BLaER1 (cell line): ENCODE results near the gene ZNF106.

Source experiments
- H3K27ac ChIP-seq: shearing (Covaris generic); formaldehyde crosslinking; 2 replicates; pipeline ENCODE4 v1.8.1; 2022
- H3K27me3 ChIP-seq: shearing (Covaris generic); formaldehyde crosslinking; 2 replicates; pipeline ENCODE4 v1.8.1; 2022
- H3K36me3 ChIP-seq: shearing (Covaris generic); formaldehyde crosslinking; 2 replicates; pipeline ENCODE4 v1.8.1; 2022
- H3K4me1 ChIP-seq: shearing (Covaris generic); formaldehyde crosslinking; 2 replicates; pipeline ENCODE4 v1.8.1; 2022
- H3K4me2 ChIP-seq: shearing (Covaris generic); formaldehyde crosslinking; 2 replicates; pipeline ENCODE4 v1.8.1; 2022
- H3K4me3 ChIP-seq: shearing (Covaris generic); formaldehyde crosslinking; 2 replicates; pipeline ENCODE4 v1.8.1; 2022
- H3K9ac ChIP-seq: shearing (Covaris generic); formaldehyde crosslinking; 2 replicates; pipeline ENCODE4 v1.8.1; 2022
- H3K9me3 ChIP-seq: shearing (Covaris generic); formaldehyde crosslinking; 2 replicates; pipeline ENCODE4 v1.8.1; 2022
- H4K20me1 ChIP-seq: shearing (Covaris generic); formaldehyde crosslinking; 2 replicates; pipeline ENCODE4 v1.8.1; 2022
- Cebpa-rat ChIP-seq: shearing (Covaris generic); IDR thresholded peaks from 2 replicates; pipeline ENCODE4 v1.8.1; 2022

Gene ZNF106

GRCh38 chr15:42490671-42491538, at the start of gene ZNF106:
Gene ZNF106, minus strand, starts transcription at chr15:42491141. Its CDS starts 18,852 bp downstream, at chr15:42472289.
- Histone ChIP-seq H3K9me3 (no peaks in the 10 kb centered on the region), H3K27ac (peak within 1 kb of the TSS; percentile 95), H3K27me3 (no peaks in the 10 kb centered on the region), H3K4me1 (peaks cover 51% of the 10 kb centered on the region), H3K4me2 (peak within 1 kb of the TSS; percentile 79), H3K9ac (peak within 1 kb of the TSS; percentile 91), H3K4me3 (peak within 1 kb of the TSS; percentile 88), H4K20me1 (no peaks in the 10 kb centered on the region), H3K36me3 (peaks cover 11% of the 10 kb centered on the region; the same call in 1 of the 2 replicates)
- no peak for TF ChIP-seq Cebpa-rat

GRCh38 chr15:42533246-42533645, 42.3 kb upstream of the ZNF106 start:
- H3K9me3 ChIP-seq, result no peaks in the 10 kb centered on the region
- H3K4me2 ChIP-seq, result no peak overlapping the region
- H3K27ac ChIP-seq, result no peak overlapping the region
- no peak overlapping the region for H3K4me3 ChIP-seq
- no peaks in the 10 kb centered on the region for H3K27me3 ChIP-seq
- H3K36me3 ChIP-seq, result peaks cover 89% of the 10 kb centered on the region
- TF ChIP-seq Cebpa-rat, result no peak
- H3K4me1 ChIP-seq, result no peaks in the 10 kb centered on the region
- H3K9ac ChIP-seq, result no peak overlapping the region
- no peaks in the 10 kb centered on the region for H4K20me1 ChIP-seq

- H4K20me1 ChIP-seq, result no peaks in the 10 kb centered on the region
- no peaks in the 10 kb centered on the region for H3K9me3 ChIP-seq
- no peaks in the 10 kb centered on the region for H3K4me1 ChIP-seq
- H3K36me3 ChIP-seq, result peaks cover 75% of the 10 kb centered on the region
- no peak overlapping the region for H3K4me2 ChIP-seq
- TF ChIP-seq Cebpa-rat, result no peak
- no peak overlapping the region for H3K9ac ChIP-seq
- no peak overlapping the region for H3K27ac ChIP-seq
- H3K4me3 ChIP-seq, result no peak overlapping the region
- no peaks in the 10 kb centered on the region for H3K27me3 ChIP-seq
Measured at GRCh38 chr15:42528970-42529369, 38.0 kb upstream of the ZNF106 start.

- Histone ChIP-seq H3K9ac (no peak overlapping the region), H3K27me3 (no peaks in the 10 kb centered on the region), H3K9me3 (no peaks in the 10 kb centered on the region), H3K4me2 (no peak overlapping the region), H3K4me3 (no peak overlapping the region), H3K4me1 (no peaks in the 10 kb centered on the region), H3K36me3 (peaks cover 75% of the 10 kb centered on the region), H3K27ac (no peak overlapping the region), H4K20me1 (no peaks in the 10 kb centered on the region)
- TF ChIP-seq Cebpa-rat, result no peak
Measured at GRCh38 chr15:42523331-42523730, 32.4 kb upstream of the ZNF106 start.

GRCh38 chr15:42511007-42511391, 20.1 kb upstream of the ZNF106 start:
- TF ChIP-seq Cebpa-rat, result no peak
- no peaks in the 10 kb centered on the region for H3K4me1 ChIP-seq
- H4K20me1 ChIP-seq, result peaks cover 23% of the 10 kb centered on the region; the same call in 1 of the 2 replicates
- peaks cover 55% of the 10 kb centered on the region for H3K36me3 ChIP-seq
- no peak overlapping the region for H3K4me3 ChIP-seq
- H3K27ac ChIP-seq, result no peak overlapping the region
- no peak overlapping the region for H3K9ac ChIP-seq
- H3K4me2 ChIP-seq, result no peak overlapping the region
- no peaks in the 10 kb centered on the region for H3K27me3 ChIP-seq
- H3K9me3 ChIP-seq, result no peaks in the 10 kb centered on the region

GRCh38 chr15:42510258-42511006, 19.5 kb upstream of the ZNF106 start:
- H4K20me1 ChIP-seq, result peaks cover 23% of the 10 kb centered on the region; the same call in 1 of the 2 replicates
- no peaks in the 10 kb centered on the region for H3K27me3 ChIP-seq
- H3K9me3 ChIP-seq, result no peaks in the 10 kb centered on the region
- no peak for TF ChIP-seq Cebpa-rat
- no peaks in the 10 kb centered on the region for H3K4me1 ChIP-seq
- no peak overlapping the region for H3K27ac ChIP-seq
- H3K4me3 ChIP-seq, result no peak overlapping the region
- H3K4me2 ChIP-seq, result no peak overlapping the region
- H3K9ac ChIP-seq, result no peak overlapping the region
- H3K36me3 ChIP-seq, result peaks cover 51% of the 10 kb centered on the region

- H3K4me3 ChIP-seq, result no peak overlapping the region
- TF ChIP-seq Cebpa-rat, result no peak
- H3K9ac ChIP-seq, result no peak overlapping the region
- no peak overlapping the region for H3K27ac ChIP-seq
- no peaks in the 10 kb centered on the region for H3K27me3 ChIP-seq
- H3K4me2 ChIP-seq, result no peak overlapping the region
- H3K9me3 ChIP-seq, result no peaks in the 10 kb centered on the region
- H4K20me1 ChIP-seq, result peaks cover 29% of the 10 kb centered on the region; the same call in 1 of the 2 replicates
- H3K4me1 ChIP-seq, result no peaks in the 10 kb centered on the region
- H3K36me3 ChIP-seq, result peaks cover 33% of the 10 kb centered on the region
Measured at GRCh38 chr15:42508263-42508690, 17.3 kb upstream of the ZNF106 start.

- peaks cover 29% of the 10 kb centered on the region for H3K36me3 ChIP-seq
- no peak overlapping the region for H3K9ac ChIP-seq
- no peak overlapping the region for H3K4me3 ChIP-seq
- no peaks in the 10 kb centered on the region for H3K4me1 ChIP-seq
- no peak for TF ChIP-seq Cebpa-rat
- H3K4me2 ChIP-seq, result no peak overlapping the region
- H3K27ac ChIP-seq, result no peak overlapping the region
- peaks cover 29% of the 10 kb centered on the region; the same call in 1 of the 2 replicates for H4K20me1 ChIP-seq
- no peaks in the 10 kb centered on the region for H3K27me3 ChIP-seq
- no peaks in the 10 kb centered on the region for H3K9me3 ChIP-seq
Measured at GRCh38 chr15:42507514-42507913, 16.6 kb upstream of the ZNF106 start.

- Histone ChIP-seq H3K27ac (no peak overlapping the region), H3K36me3 (peaks cover 15% of the 10 kb centered on the region; the same call in 1 of the 2 replicates), H4K20me1 (peaks cover 33% of the 10 kb centered on the region; the same call in 1 of the 2 replicates), H3K9ac (no peak overlapping the region), H3K4me1 (peaks cover 10% of the 10 kb centered on the region), H3K9me3 (no peaks in the 10 kb centered on the region), H3K27me3 (no peaks in the 10 kb centered on the region), H3K4me3 (no peak overlapping the region), H3K4me2 (no peak overlapping the region)
- TF ChIP-seq Cebpa-rat, result no peak
Measured at GRCh38 chr15:42504631-42505030, 13.7 kb upstream of the ZNF106 start.

GRCh38 chr15:42503825-42504224, 12.9 kb upstream of the ZNF106 start:
- peaks cover 35% of the 10 kb centered on the region; the same call in 1 of the 2 replicates for H4K20me1 ChIP-seq
- H3K4me2 ChIP-seq, result no peak overlapping the region
- TF ChIP-seq Cebpa-rat, result no peak
- H3K27me3 ChIP-seq, result no peaks in the 10 kb centered on the region
- no peak overlapping the region for H3K4me3 ChIP-seq
- no peaks in the 10 kb centered on the region for H3K9me3 ChIP-seq
- H3K9ac ChIP-seq, result no peak overlapping the region
- H3K36me3 ChIP-seq, result peaks cover 13% of the 10 kb centered on the region; the same call in 1 of the 2 replicates
- H3K4me1 ChIP-seq, result peaks cover 17% of the 10 kb centered on the region
- no peak overlapping the region for H3K27ac ChIP-seq
